WTC11 (cell line): Measurements from ENCODE around the gene TSPAN7. TPM values are rescaled to one million over a fixed set of nuclear protein-coding genes. Genes with fewer than 3 reads are reported as not detected.

Experiments used
- ATAC-seq: fragments of 200-7000 bp; cut with Tn5 transposase; 2 replicates; pipeline ENCODE4 v1.10.0; 2021; ENCODE audit warnings: mild to moderate bottlenecking, moderate library complexity
- CTCF ChIA-PET: fragments of 300-600 bp; sonication (Branson Sonifier 250); formaldehyde crosslinking; loops from one replicate; lab custom pipeline; 2021; ENCODE audit warnings: antibody characterized with exemption; lab: Charles Lee
- POLR2A ChIA-PET: fragments of 350-600 bp; sonication (Branson Sonifier 250); formaldehyde crosslinking; loops from one replicate; lab custom pipeline; 2021; ENCODE audit warnings: antibody characterized with exemption; lab: Charles Lee
- DNase-seq: peaks from one replicate; pipeline ENCODE4 v3.0.0; 2021; ENCODE audit warnings: low spot score
- H3K27ac Mint-ChIP-seq: 2 replicates; pipeline ENCODE4 v1.8.0; 2021; ENCODE audit warnings: mixed read lengths
- H3K27me3 Mint-ChIP-seq: 2 replicates; pipeline ENCODE4 v1.8.0; 2021; ENCODE audit warnings: low read depth, mild to moderate bottlenecking, moderate library complexity, mixed read lengths
- H3K36me3 Mint-ChIP-seq: 2 replicates; pipeline ENCODE4 v1.8.0; 2021; ENCODE audit warnings: mixed read lengths
- H3K4me1 Mint-ChIP-seq: 2 replicates; pipeline ENCODE4 v1.8.0; 2022; ENCODE audit warnings: mixed read lengths
- H3K4me3 Mint-ChIP-seq: 2 replicates; pipeline ENCODE4 v1.8.0; 2021; ENCODE audit warnings: mild to moderate bottlenecking, moderate library complexity, mixed read lengths
- H3K9me3 Mint-ChIP-seq: 2 replicates; pipeline ENCODE4 v1.8.0; 2021; ENCODE audit warnings: mixed read lengths
- ARID4B ChIP-seq: sonication (generic); formaldehyde crosslinking; IDR thresholded peaks from 2 replicates; pipeline ENCODE4 v1.8.0; 2023; ENCODE audit warnings: missing genetic modification reagents, mild to moderate bottlenecking, borderline replicate concordance
- ATF1 ChIP-seq: sonication (generic); formaldehyde crosslinking; IDR thresholded peaks from 2 replicates; pipeline ENCODE4 v1.8.1; 2023; ENCODE audit warnings: mild to moderate bottlenecking, moderate library complexity, missing genetic modification reagents
- CBFB ChIP-seq: sonication (generic); formaldehyde crosslinking; IDR thresholded peaks from 2 replicates; pipeline ENCODE4 v1.8.1; 2022; ENCODE audit warnings: mild to moderate bottlenecking, low read depth, missing genetic modification reagents
- ERG ChIP-seq: fragments of 250-450 bp; sonication (Bioruptor Pico); IDR thresholded peaks from 2 replicates; pipeline ENCODE4 v1.8.0; 2021; ENCODE audit warnings: mild to moderate bottlenecking
- ESRRA ChIP-seq: sonication (generic); formaldehyde crosslinking; IDR thresholded peaks from 2 replicates; pipeline ENCODE4 v1.8.1; 2022; ENCODE audit warnings: mild to moderate bottlenecking, missing genetic modification reagents, borderline replicate concordance
- ETV6 ChIP-seq: sonication (generic); formaldehyde crosslinking; IDR thresholded peaks from 2 replicates; pipeline ENCODE4 v1.8.1; 2022; ENCODE audit warnings: mild to moderate bottlenecking, missing genetic modification reagents
- FOXP4 ChIP-seq: sonication (generic); formaldehyde crosslinking; IDR thresholded peaks from 2 replicates; pipeline ENCODE4 v1.8.0; 2022; ENCODE audit warnings: mild to moderate bottlenecking, missing genetic modification reagents
- GABPB1 ChIP-seq: sonication (generic); formaldehyde crosslinking; IDR thresholded peaks from 2 replicates; pipeline ENCODE4 v1.8.1; 2023; ENCODE audit warnings: mild to moderate bottlenecking, missing genetic modification reagents
- HMGA2 ChIP-seq: fragments of 250-450 bp; sonication (Bioruptor Pico); IDR thresholded peaks from 2 replicates; pipeline ENCODE4 v1.4.0; 2021; ENCODE audit warnings: mild to moderate bottlenecking, moderate library complexity
- NFATC4 ChIP-seq: fragments of 250-450 bp; sonication (Bioruptor Pico); IDR thresholded peaks from 2 replicates; pipeline ENCODE4 v1.9.0; 2021; ENCODE audit warnings: mild to moderate bottlenecking
- SOX15 ChIP-seq: fragments of 250-450 bp; sonication (Bioruptor Pico); IDR thresholded peaks from 2 replicates; pipeline ENCODE4 v1.9.0; 2021; ENCODE audit warnings: mild to moderate bottlenecking
- USF1 ChIP-seq: sonication (generic); formaldehyde crosslinking; IDR thresholded peaks from 2 replicates; pipeline ENCODE4 v1.8.0; 2022; ENCODE audit warnings: mild to moderate bottlenecking, missing genetic modification reagents
- ZNF232 ChIP-seq: sonication (generic); formaldehyde crosslinking; IDR thresholded peaks from 2 replicates; pipeline ENCODE4 v1.8.0; 2022; ENCODE audit warnings: mild to moderate bottlenecking, missing genetic modification reagents
- ZNF396 ChIP-seq: fragments of 250-450 bp; sonication (Bioruptor Pico); IDR thresholded peaks from 2 replicates; pipeline ENCODE4 v1.8.0; 2021; ENCODE audit warnings: mild to moderate bottlenecking, moderate library complexity, borderline replicate concordance
- total RNA-seq: library from RNA; stranded (reverse); gene quantifications from 3 replicates; pipeline ENCODE4 v1.2.3, GENCODE V29; 2021
- TF ChIP-seq, protein P1 (sequence below): sonication (generic); formaldehyde crosslinking; IDR thresholded peaks from 2 replicates; pipeline ENCODE4 v1.8.1; 2023; ENCODE audit warnings: mild to moderate bottlenecking, missing genetic modification reagents
- TF ChIP-seq, protein P2 (sequence below): sonication (generic); formaldehyde crosslinking; IDR thresholded peaks from 2 replicates; pipeline ENCODE4 v1.8.1; 2022; ENCODE audit warnings: low read depth, mild to moderate bottlenecking, moderate library complexity, missing genetic modification reagents, borderline replicate concordance
- TF ChIP-seq, protein P3 (sequence below): fragments of 250-450 bp; sonication (Bioruptor Pico); IDR thresholded peaks from 2 replicates; pipeline ENCODE4 v1.9.0; 2021; ENCODE audit warnings: moderate library complexity, mild to moderate bottlenecking, inconsistent platforms, borderline replicate concordance
- TF ChIP-seq, protein P4 (sequence below): fragments of 250-450 bp; sonication (Bioruptor Pico); IDR thresholded peaks from 2 replicates; pipeline ENCODE4 v2.1.2; 2022; ENCODE audit warnings: mild to moderate bottlenecking, moderate library complexity
- TF ChIP-seq, protein P5 (sequence below): sonication (generic); formaldehyde crosslinking; IDR thresholded peaks from 2 replicates; pipeline ENCODE4 v1.8.0; 2022; ENCODE audit warnings: missing genetic modification reagents

Gene TSPAN7
- total RNA-seq, 1 experiment from 2014 or later: 10.8 TPM

- no peak for TF ChIP-seq ATF1 (CRISPR knock-in tag)
- TF ChIP-seq ETV6: no peak
- no peak for TF ChIP-seq USF1
- no peak for TF ChIP-seq HMGA2
- TF ChIP-seq NFATC4: no peak
- TF ChIP-seq, all 79 proteins: peak for 0
These were observed 1.7 kb downstream of the TSPAN7 start (continued) for GRCh38 chrX:38563030-38563429.

GRCh38 chrX:38570396-38570795 is 9.1 kb downstream of the TSPAN7 start:
- Mint-ChIP-seq H3K27ac (no peak overlapping the region), H3K4me1 (peaks cover 16% of the 10 kb centered on the region), H3K27me3 (no peaks in the 10 kb centered on the region), H3K36me3 (no peaks in the 10 kb centered on the region), H3K4me3 (no peak overlapping the region), H3K9me3 (peaks cover 8% of the 10 kb centered on the region; the same call in 1 of the 2 replicates)
- CTCF ChIA-PET: no interaction called here
- ATAC-seq (no peak), DNase-seq (no peak)
- POLR2A ChIA-PET: no interaction called here
- TF ChIP-seq SOX15 (CRISPR knock-in tag) (no peak), ZNF396 (CRISPR knock-in tag) (no peak), ERG (CRISPR knock-in tag) (no peak), GABPB1 (CRISPR knock-in tag) (no peak), FOXP4 (CRISPR knock-in tag) (no peak), ATF1 (CRISPR knock-in tag) (no peak), ZNF232 (CRISPR knock-in tag) (no peak), ARID4B (CRISPR knock-in tag) (no peak), CBFB (no peak), ESRRA (CRISPR knock-in tag) (no peak)
- TF ChIP-seq, protein P1, sequence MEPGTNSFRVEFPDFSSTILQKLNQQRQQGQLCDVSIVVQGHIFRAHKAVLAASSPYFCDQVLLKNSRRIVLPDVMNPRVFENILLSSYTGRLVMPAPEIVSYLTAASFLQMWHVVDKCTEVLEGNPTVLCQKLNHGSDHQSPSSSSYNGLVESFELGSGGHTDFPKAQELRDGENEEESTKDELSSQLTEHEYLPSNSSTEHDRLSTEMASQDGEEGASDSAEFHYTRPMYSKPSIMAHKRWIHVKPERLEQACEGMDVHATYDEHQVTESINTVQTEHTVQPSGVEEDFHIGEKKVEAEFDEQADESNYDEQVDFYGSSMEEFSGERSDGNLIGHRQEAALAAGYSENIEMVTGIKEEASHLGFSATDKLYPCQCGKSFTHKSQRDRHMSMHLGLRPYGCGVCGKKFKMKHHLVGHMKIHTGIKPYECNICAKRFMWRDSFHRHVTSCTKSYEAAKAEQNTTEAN (CRISPR knock-in tag): no peak
- TF ChIP-seq, protein P2, sequence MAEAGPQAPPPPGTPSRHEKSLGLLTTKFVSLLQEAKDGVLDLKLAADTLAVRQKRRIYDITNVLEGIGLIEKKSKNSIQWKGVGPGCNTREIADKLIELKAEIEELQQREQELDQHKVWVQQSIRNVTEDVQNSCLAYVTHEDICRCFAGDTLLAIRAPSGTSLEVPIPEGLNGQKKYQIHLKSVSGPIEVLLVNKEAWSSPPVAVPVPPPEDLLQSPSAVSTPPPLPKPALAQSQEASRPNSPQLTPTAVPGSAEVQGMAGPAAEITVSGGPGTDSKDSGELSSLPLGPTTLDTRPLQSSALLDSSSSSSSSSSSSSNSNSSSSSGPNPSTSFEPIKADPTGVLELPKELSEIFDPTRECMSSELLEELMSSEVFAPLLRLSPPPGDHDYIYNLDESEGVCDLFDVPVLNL (CRISPR knock-in tag): no peak
- TF ChIP-seq, protein P3, sequence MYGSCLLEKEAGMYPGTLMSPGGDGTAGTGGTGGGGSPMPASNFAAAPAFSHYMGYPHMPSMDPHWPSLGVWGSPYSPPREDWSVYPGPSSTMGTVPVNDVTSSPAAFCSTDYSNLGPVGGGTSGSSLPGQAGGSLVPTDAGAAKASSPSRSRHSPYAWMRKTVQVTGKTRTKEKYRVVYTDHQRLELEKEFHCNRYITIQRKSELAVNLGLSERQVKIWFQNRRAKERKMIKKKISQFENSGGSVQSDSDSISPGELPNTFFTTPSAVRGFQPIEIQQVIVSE (CRISPR knock-in tag): no peak
- TF ChIP-seq, protein P4, sequence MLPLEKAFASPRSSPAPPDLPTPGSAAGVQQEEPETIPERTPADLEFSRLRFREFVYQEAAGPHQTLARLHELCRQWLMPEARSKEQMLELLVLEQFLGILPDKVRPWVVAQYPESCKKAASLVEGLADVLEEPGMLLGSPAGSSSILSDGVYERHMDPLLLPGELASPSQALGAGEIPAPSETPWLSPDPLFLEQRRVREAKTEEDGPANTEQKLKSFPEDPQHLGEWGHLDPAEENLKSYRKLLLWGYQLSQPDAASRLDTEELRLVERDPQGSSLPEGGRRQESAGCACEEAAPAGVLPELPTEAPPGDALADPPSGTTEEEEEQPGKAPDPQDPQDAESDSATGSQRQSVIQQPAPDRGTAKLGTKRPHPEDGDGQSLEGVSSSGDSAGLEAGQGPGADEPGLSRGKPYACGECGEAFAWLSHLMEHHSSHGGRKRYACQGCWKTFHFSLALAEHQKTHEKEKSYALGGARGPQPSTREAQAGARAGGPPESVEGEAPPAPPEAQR: no peak
- TF ChIP-seq, protein P5, sequence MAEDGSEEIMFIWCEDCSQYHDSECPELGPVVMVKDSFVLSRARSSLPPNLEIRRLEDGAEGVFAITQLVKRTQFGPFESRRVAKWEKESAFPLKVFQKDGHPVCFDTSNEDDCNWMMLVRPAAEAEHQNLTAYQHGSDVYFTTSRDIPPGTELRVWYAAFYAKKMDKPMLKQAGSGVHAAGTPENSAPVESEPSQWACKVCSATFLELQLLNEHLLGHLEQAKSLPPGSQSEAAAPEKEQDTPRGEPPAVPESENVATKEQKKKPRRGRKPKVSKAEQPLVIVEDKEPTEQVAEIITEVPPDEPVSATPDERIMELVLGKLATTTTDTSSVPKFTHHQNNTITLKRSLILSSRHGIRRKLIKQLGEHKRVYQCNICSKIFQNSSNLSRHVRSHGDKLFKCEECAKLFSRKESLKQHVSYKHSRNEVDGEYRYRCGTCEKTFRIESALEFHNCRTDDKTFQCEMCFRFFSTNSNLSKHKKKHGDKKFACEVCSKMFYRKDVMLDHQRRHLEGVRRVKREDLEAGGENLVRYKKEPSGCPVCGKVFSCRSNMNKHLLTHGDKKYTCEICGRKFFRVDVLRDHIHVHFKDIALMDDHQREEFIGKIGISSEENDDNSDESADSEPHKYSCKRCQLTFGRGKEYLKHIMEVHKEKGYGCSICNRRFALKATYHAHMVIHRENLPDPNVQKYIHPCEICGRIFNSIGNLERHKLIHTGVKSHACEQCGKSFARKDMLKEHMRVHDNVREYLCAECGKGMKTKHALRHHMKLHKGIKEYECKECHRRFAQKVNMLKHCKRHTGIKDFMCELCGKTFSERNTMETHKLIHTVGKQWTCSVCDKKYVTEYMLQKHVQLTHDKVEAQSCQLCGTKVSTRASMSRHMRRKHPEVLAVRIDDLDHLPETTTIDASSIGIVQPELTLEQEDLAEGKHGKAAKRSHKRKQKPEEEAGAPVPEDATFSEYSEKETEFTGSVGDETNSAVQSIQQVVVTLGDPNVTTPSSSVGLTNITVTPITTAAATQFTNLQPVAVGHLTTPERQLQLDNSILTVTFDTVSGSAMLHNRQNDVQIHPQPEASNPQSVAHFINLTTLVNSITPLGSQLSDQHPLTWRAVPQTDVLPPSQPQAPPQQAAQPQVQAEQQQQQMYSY (CRISPR knock-in tag): no peak
